Lower lobe of right lung (tissue), 2 donors: ENCODE results near the gene NDUFB7. TPM values are rescaled to one million over a fixed set of nuclear protein-coding genes. Genes with fewer than 3 reads are reported as not detected.
"Not testable (repeated sequence)": the region's sequence is repeated elsewhere in the genome, so short reads cannot be mapped to it uniquely, and the experiment has no call there.

Source experiments
- ATAC-seq, 2 donors: fragments of 200-7000 bp; cut with Tn5 transposase; one replicate each; pipeline ENCODE4 v1.9.1; 2020 to 2022; ENCODE audit warnings: mild to moderate bottlenecking in 2 of 2, moderate library complexity in 2 of 2
- DNase-seq: peaks from one replicate; pipeline ENCODE4 v3.0.0-alpha.2; 2020
- H3K27ac ChIP-seq: fragments of 200-600 bp; one replicate; pipeline ENCODE4 v1.8.0; 2022
- H3K27me3 ChIP-seq: fragments of 200-600 bp; one replicate; pipeline ENCODE4 v1.8.0; 2022; ENCODE audit warnings: low read depth
- H3K36me3 ChIP-seq: fragments of 200-600 bp; one replicate; pipeline ENCODE4 v1.8.0; 2022; ENCODE audit warnings: mild to moderate bottlenecking
- H3K4me1 ChIP-seq: fragments of 200-600 bp; one replicate; pipeline ENCODE4 v1.8.0; 2022
- H3K4me3 ChIP-seq: fragments of 200-600 bp; one replicate; pipeline ENCODE4 v1.8.0; 2022; ENCODE audit warnings: mild to moderate bottlenecking
- H3K9me3 ChIP-seq: fragments of 200-600 bp; one replicate; pipeline ENCODE4 v1.8.0; 2022
- intact Hi-C: fragments of 100-400 bp; cut with DNase I; formaldehyde crosslinking; loops from one replicate; pipeline ENCODE4 v1.11.0; 2022
- total RNA-seq: library from RNA; stranded (reverse); fragmentation: NEBNext Ultra II Directional; extraction: Animal tissue kit (Norgen Biotek cat#: 25700); gene quantifications from one replicate; pipeline ENCODE4 v1.2.1, GENCODE V29; 2021
- TF ChIP-seq, protein P1 (sequence below): fragments of 200-600 bp; IDR thresholded peaks from one replicate; pipeline ENCODE4 v1.8.0; 2022; ENCODE audit warnings: antibody characterized with exemption, mild to moderate bottlenecking
- donor health status: DM: no; HTN: yes; CAD: no; lungs with severe emphysema.

NDUFB7 gene
- total RNA-seq, 1 donor from 2014 or later: 121 TPM

DNA sequence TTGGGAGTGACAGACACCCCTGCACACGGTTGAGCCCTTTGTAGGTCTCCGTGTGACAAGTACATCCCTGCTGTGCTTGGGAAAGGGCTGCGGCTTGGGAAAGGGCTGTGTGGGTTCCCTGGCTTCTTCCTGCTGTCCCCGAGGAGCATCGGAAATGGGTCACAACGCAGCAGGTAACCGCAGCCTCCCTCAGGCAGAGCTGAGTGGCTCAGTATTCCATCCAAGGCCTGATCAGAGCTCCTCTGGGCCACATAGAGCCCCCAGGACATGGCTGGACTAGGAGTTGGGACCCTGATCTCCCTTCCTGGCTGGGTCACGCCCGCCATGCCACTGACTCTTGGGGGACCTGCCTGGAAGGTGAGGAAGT lies 26.2 kb downstream of the NDUFB7 start:
- Histone ChIP-seq H3K4me3 (no peak overlapping the region), H3K4me1 (peaks cover 18% of the 10 kb centered on the region), H3K27me3 (no peaks in the 10 kb centered on the region), H3K27ac (no peak overlapping the region), H3K36me3 (peaks cover 17% of the 10 kb centered on the region), H3K9me3 (no peaks in the 10 kb centered on the region)
- TF ChIP-seq, protein P1, sequence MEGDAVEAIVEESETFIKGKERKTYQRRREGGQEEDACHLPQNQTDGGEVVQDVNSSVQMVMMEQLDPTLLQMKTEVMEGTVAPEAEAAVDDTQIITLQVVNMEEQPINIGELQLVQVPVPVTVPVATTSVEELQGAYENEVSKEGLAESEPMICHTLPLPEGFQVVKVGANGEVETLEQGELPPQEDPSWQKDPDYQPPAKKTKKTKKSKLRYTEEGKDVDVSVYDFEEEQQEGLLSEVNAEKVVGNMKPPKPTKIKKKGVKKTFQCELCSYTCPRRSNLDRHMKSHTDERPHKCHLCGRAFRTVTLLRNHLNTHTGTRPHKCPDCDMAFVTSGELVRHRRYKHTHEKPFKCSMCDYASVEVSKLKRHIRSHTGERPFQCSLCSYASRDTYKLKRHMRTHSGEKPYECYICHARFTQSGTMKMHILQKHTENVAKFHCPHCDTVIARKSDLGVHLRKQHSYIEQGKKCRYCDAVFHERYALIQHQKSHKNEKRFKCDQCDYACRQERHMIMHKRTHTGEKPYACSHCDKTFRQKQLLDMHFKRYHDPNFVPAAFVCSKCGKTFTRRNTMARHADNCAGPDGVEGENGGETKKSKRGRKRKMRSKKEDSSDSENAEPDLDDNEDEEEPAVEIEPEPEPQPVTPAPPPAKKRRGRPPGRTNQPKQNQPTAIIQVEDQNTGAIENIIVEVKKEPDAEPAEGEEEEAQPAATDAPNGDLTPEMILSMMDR: no peak
- ATAC-seq (no peak), DNase-seq (no peak)
- intact Hi-C loops: no loop called here

DNA sequence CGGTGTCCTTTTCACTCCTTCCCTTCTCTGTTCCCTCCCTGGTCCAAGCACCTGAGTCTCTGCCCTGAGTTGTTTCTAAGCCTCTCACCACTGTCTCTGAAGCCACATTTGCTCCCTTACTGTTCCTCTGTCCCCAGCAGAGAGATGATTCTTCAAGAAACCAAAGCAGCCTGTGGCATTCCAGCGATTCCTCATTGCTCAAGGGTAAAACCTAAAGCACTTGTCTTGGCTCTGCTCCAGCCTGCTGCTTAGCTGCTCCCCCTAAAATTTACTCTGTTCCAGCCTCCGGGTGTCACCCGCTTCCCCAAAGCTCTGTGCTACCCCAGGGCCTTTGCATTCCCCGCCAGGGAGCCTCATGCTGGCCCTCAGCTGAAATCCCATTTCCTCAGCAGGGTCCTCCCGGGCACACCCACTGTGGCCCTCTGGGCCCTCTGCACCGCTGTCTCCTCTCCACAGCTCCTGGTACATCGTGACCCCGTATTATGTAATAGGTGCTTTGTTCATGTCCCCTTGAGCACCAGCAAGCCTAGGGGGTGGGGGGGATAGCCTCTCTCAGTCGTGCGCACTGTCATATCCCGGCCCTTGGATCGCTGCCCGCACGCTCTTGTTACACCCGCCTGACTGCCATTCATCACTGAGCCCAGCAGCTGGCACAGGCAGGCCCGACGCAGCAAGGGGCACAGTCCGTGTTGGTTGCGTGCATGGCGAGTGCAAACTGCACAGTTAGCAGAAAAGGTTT lies 26.7 kb downstream of the NDUFB7 start:
- intact Hi-C loops: no loop called here
- no peak for DNase-seq

DNA sequence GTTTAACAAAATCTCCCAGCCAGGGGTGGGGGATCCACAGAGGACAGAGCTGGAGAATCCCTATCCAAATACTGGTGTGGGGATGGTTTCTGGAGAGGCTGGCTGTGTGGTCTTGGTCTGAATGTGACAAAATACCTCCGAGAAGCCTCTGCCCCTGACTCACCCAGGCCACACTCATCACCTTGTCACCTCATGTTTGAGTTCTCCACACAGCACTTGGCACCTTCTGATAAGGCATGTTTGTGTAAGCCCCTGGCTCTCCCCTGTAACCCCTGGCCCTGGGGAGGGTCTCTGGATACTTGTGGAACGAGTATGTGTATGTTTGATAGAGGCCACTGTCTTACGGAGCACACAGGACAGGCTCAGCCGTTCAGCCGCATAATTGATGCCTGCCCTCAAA lies 27.8 kb downstream of the NDUFB7 start:
- TF ChIP-seq, protein P1: no peak
- H3K27ac ChIP-seq: no peak overlapping the region
- no peak overlapping the region for H3K4me3 ChIP-seq
- ATAC-seq (no peak), DNase-seq (no peak)
- intact Hi-C loops: no loop called here
- H3K27me3 ChIP-seq: no peaks in the 10 kb centered on the region
- H3K4me1 ChIP-seq: peaks cover 14% of the 10 kb centered on the region
- no peaks in the 10 kb centered on the region for H3K9me3 ChIP-seq
- H3K36me3 ChIP-seq: peaks cover 14% of the 10 kb centered on the region

More for the DNA sequence above, 26.7 kb downstream of the NDUFB7 start:
- TF ChIP-seq, protein P1: no peak
- H3K36me3 ChIP-seq: peaks cover 17% of the 10 kb centered on the region
- H3K4me3 ChIP-seq: no peak overlapping the region
- no peaks in the 10 kb centered on the region for H3K9me3 ChIP-seq
- no peaks in the 10 kb centered on the region for H3K27me3 ChIP-seq
- peaks cover 14% of the 10 kb centered on the region for H3K4me1 ChIP-seq
- no peak overlapping the region for H3K27ac ChIP-seq
- ATAC-seq: peak; percentile 49 to 57

DNA sequence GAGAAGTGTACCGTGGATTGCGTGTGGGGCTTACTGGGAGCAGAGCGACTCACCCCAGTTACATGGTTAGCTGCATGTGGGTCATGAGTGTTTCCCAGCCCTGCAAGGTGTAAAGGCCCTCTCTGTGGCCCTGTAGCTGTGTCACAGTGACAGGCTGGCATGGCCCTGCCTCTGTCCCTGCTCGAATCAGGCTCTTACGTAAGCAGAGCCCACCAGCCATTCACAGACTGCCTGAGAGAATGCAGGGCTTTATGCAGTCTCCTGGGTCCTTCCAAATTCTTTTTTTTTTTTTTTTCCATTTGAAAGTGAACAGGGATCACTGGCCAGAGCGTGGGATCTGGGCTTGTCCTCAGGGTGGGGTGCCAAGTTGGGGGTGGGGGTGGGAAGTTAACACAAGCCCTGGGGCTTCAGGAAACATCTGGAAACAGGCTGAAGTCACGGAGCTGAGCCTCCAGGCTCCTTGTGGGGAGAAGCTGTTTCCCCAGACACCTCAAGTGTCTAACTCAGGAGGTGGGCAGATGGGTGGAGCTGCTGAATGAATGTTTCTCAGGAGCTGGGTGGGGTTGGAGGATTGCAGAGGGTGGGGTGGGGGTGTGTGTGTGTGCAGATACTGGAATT lies 29.0 kb downstream of the NDUFB7 start:
- Histone ChIP-seq H3K4me1 (peaks cover 18% of the 10 kb centered on the region), H3K27me3 (no peaks in the 10 kb centered on the region), H3K36me3 (peaks cover 6% of the 10 kb centered on the region), H3K9me3 (no peaks in the 10 kb centered on the region), H3K4me3 (no peak overlapping the region), H3K27ac (no peak overlapping the region)
- TF ChIP-seq, protein P1: no peak
- ATAC-seq (peak; percentile 53 to 54), DNase-seq (no peak)
- intact Hi-C loops: no loop called here

DNA sequence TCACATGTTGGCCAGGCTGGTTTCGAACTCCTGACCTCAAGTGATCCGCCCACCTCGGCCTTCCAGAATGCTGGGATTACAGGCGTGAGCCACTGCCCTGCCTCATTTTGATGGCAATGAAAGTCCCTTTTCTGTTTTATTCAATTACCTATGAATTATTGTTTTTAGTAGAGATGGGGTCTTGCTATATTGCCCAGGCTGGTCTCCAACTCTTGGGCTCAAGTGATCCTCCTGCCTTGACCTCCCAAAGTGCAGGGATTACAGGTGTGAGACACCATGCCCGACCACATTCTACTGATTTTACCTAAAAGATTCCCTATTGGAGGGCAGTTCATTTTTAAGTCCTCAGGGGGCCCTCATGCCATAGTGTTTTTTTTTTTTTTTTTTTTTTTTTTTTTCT lies 29.9 kb downstream of the NDUFB7 start:
- H3K9me3 ChIP-seq, intact Hi-C loops, H3K27me3 ChIP-seq, H3K27ac ChIP-seq, H3K36me3 ChIP-seq, DNase-seq, H3K4me3 ChIP-seq, ATAC-seq: not testable (repeated sequence)
- peaks cover 24% of the 10 kb centered on the region for H3K4me1 ChIP-seq
